ENCODE results near the gene TFAP2A. TPM values are rescaled to one million over a fixed set of nuclear protein-coding genes. Genes with fewer than 3 reads are reported as not detected.

Gene TFAP2A
- total RNA-seq, 1 donor from 2014 or later: 9.6 TPM

GRCh38 chr6:10368861-10369260, 46.0 kb downstream of the TFAP2A start:
- H3K4me1 Mint-ChIP-seq: peaks cover 9% of the 10 kb centered on the region
- no peak for TF ChIP-seq CTCF (conservative IDR thresholded peaks at IDR 0.05)
- H3K27ac Mint-ChIP-seq (ENCODE audit: unreplicated experiment): no peak overlapping the region
- H3K9me3 Mint-ChIP-seq: peaks cover 5% of the 10 kb centered on the region
- H3K4me3 Mint-ChIP-seq: no peak overlapping the region
- no peaks in the 10 kb centered on the region for H3K27me3 Mint-ChIP-seq (ENCODE audit: low read depth)
- peaks cover 10% of the 10 kb centered on the region for H3K36me3 Mint-ChIP-seq (ENCODE audit: low read depth)
- DNase-seq (ENCODE audit: low read depth, low spot score): no peak

DNA sequence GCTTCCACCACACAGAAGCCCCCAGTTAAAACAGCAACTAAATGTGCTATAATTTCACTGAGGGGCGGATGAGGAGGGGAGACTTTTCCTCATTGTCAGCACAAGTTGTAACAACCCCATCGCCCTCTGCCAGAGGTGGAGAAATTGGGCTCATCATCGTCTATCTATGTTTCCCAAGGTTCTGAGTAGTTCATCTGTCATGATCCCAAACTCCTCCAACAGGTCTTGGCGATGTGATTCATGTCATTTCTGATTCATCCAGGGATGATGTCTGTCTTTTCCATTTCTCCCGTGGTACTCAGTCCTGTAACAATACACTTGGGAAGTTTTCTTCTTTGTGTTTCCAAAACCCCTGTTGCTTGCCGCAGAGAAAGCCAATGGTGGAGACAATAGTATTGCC, 51.0 kb downstream of the TFAP2A start:
- Mint-ChIP-seq H3K4me3 (no peak overlapping the region), H3K36me3 (ENCODE audit: low read depth) (peaks cover 10% of the 10 kb centered on the region), H3K4me1 (no peaks in the 10 kb centered on the region), H3K9me3 (peaks cover 5% of the 10 kb centered on the region), H3K27ac (ENCODE audit: unreplicated experiment) (no peak overlapping the region), H3K27me3 (ENCODE audit: low read depth) (no peaks in the 10 kb centered on the region)
- DNase-seq (ENCODE audit: low read depth, low spot score): no peak
- TF ChIP-seq CTCF (conservative IDR thresholded peaks at IDR 0.05): no peak

- DNase-seq (ENCODE audit: low read depth, low spot score): no peak
- TF ChIP-seq CTCF (conservative IDR thresholded peaks at IDR 0.05): no peak
- H3K9me3 Mint-ChIP-seq: peaks cover 5% of the 10 kb centered on the region
- peaks cover 10% of the 10 kb centered on the region for H3K36me3 Mint-ChIP-seq (ENCODE audit: low read depth)
- no peaks in the 10 kb centered on the region for H3K4me1 Mint-ChIP-seq
- no peak overlapping the region for H3K27ac Mint-ChIP-seq (ENCODE audit: unreplicated experiment)
- no peaks in the 10 kb centered on the region for H3K27me3 Mint-ChIP-seq (ENCODE audit: low read depth)
- no peak overlapping the region for H3K4me3 Mint-ChIP-seq
Measured at GRCh38 chr6:10362300-10362699, 52.6 kb downstream of the TFAP2A start.

- Mint-ChIP-seq H3K9me3 (peaks cover 5% of the 10 kb centered on the region), H3K27me3 (ENCODE audit: low read depth) (no peaks in the 10 kb centered on the region), H3K27ac (ENCODE audit: unreplicated experiment) (no peak overlapping the region), H3K4me3 (no peak overlapping the region), H3K4me1 (no peaks in the 10 kb centered on the region), H3K36me3 (ENCODE audit: low read depth) (peaks cover 10% of the 10 kb centered on the region)
- no peak for DNase-seq (ENCODE audit: low read depth, low spot score)
- TF ChIP-seq CTCF (conservative IDR thresholded peaks at IDR 0.05): no peak
Measured at GRCh38 chr6:10361428-10361827, 53.4 kb downstream of the TFAP2A start.

DNA sequence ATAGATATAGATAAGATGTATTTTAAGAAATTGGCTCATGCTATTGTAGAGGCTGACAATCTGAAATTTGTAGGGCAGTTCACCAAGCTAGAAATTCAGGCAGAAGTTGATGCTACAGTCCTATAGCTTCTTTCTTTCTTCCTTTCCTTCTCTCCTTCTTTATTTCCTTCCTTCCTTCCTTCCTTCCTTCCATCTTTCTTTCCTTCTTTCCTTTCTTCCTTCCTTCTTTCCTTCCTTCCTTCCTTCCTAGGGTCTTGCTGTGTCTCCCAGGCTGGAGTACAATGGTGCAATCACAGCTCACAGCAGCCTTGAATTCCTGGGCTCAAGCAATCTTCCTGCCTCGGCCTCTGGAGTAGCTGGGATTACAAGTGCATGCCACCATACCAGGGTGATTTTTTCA, 55.3 kb downstream of the TFAP2A start:
- H3K27me3 Mint-ChIP-seq (ENCODE audit: low read depth): no peaks in the 10 kb centered on the region

More for the DNA sequence above, 55.3 kb downstream of the TFAP2A start:
- no peak for TF ChIP-seq CTCF (conservative IDR thresholded peaks at IDR 0.05)
- H3K9me3 Mint-ChIP-seq: peaks cover 3% of the 10 kb centered on the region
- H3K4me3 Mint-ChIP-seq: no peak overlapping the region
- H3K27ac Mint-ChIP-seq (ENCODE audit: unreplicated experiment): no peak overlapping the region
- DNase-seq (ENCODE audit: low read depth, low spot score): no peak
- peaks cover 3% of the 10 kb centered on the region for H3K36me3 Mint-ChIP-seq (ENCODE audit: low read depth)
- no peaks in the 10 kb centered on the region for H3K4me1 Mint-ChIP-seq

Measured in neural crest cell (in vitro differentiated cells).